Hematopoietic multipotent progenitor cell treated with erythropoietin and hydrocortisone succinate and interleukin-3 and kit ligand, for 6 days (in vitro differentiated cells): ENCODE data around the gene OR6K3.

ENCODE experiments used
- DNase-seq: peaks from one replicate; pipeline ENCODE4 v3.0.0-alpha.2; 2015

Gene OR6K3

DNA sequence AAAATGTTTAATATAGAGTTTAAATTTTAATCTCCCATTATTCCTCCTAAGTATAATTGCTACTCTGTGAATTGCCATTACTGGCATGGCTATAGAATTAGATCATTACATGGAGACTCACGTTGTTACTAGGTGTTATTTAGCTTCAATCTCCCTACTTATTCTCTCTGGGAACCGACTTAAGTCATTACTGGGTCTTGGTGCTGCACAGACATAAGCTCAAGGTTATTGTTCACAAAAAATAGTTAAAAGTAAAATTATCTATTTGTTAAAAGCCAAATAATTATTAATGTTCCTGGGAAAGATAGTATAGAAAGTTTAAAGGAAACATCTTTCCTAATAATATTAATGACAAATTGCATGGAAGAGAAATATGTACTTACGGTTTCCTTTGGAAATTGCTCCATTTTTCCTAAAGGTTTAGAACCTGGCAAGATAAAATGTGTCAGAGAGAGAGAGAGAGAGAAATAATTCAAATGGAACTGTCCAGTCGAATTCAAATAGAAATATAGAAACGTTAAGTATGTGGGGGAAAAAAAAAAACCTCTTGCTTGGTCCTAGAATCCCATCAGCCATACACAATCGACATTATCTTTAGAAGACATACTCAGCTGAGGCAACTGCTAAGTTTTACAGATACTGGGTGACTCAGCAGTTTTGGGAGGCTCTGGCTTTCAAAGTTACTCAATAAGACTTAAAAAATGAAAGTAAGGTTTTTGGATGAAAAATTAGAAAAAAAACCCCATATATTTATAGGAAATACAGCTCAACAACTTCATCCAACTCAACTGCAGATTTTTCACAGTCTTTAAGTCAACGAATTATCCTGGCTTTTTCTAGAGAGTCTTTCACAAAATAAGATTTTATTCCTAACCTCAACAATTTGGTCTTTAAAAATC is 34.2 kb downstream of the OR6K3 start, which contains the start of gene SPTA1:
Gene SPTA1, minus strand, starts transcription at position 605 of the 899 bp plus-strand sequence. Its CDS starts 198 bp downstream, at position 407.
- DNase-seq: peak; percentile 98

DNA sequence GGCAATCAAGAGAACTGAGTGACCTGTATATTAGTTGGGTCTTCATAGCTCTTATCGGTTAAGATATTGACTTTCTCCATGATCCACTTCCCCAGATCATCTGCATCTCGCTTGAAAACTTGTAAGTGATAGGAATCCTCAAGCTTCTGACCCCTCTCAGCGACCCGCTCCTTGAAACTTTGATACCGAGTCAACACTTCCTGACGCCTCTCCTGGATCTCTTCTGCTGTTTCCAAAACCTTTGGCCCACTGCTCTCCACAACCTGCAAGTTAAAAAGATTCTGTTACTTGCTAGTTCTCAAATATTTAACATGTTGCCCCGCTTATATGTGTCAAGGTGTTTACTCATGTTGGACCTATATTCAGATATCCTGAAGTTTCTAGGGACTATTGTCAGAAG is 35.4 kb downstream of the OR6K3 start:
- DNase-seq: peak; percentile 59

DNA sequence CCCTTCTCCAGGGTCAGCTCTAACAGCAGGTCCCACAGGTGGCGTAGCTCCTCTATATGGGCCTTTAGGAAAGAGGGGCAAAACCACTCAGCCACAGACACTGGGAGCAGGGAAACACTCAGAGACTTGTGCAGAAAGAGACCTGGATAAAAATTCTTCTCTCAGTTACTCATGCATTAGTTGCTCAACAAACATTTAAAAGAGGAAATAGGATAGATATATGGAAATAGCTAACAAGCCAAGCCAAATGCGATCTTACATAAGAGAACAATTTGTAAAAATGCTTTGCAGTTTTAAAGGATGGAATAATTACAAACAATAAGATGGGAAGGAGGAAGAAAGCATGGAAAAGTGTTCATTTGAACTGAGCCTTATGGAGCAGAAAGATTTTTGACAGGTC is 38.9 kb downstream of the OR6K3 start:
- DNase-seq: no peak

DNA sequence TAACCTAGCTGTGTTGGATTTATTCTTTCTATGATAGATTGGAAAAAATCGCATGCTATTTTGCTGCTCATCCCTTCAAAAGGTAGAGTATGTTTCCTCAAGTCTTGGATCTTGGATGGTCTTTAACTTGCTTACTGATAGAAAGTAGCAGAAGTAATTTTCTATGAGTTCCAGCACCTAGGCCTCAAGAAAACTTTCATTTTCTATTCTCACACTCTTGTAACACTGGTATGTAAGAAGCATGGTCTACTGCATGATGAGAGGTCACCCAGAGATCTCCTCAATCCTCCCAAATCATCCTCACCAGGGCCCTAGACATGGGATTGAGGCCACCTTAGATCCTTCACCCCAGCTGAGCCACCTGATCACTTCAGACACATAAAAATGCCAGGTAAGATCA is 41.2 kb downstream of the OR6K3 start:
- DNase-seq: no peak

DNA sequence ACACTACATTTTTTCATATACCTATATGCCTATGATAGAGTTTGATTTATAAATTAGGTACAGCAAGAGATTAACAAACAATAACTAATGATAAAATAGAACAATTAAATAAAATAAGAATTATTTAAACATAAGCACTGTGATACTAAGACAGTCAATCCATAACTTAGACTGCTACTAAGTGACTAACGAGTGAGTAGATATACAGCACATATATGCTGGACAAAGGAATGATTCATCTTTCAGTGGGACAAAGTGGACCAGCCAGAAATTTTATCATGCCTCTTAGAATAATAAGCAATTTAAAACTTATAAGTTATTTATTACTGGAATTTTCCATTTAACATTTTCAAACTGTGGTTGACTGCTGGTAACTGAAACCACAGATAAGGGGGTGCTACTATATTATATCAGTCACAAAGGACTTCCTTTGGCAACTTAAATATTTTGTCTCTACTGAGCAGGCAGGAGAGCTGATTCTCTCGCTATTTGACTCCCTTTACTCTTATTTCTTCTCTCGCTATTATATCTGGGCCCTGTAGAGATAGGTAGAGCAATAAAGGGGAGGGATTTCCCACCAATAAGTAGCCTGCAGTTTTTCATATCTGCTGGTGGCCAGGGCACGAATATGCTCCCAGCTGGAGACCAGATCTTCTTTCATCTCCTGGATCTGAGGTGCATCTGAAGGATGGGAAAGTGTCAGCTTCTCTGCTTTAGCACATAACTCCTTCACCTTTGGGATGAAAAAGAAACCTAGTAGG is 44.8 kb downstream of the OR6K3 start:
- DNase-seq: peak; percentile 75

DNA sequence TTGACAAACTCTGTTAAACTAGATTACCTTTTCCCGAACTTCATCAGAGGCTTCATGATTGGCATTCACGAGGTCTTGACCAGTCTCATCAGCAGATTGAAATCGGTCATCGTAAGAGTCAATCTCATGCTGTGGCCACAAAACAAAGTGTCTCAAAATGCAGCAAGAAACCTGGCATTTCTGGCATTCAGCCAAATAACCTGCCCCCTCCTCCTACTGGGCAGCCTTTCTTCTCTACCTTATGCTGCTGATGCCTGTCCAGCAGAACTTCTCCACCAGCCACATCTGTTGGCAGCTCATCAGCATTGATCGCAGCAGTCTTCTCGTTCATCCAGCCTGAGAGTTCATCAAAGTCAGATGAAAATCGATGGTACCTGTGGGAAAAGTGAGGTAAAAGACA is 46.2 kb downstream of the OR6K3 start:
- DNase-seq: no peak
